IPS-NIHi7 (cell line): ENCODE results near the gene CCDC141.

Experiments
- DNase-seq: peaks from one replicate; pipeline ENCODE4 v3.0.0; 2012; ENCODE audit warnings: mixed read lengths; ENCODE audit errors: extremely low spot score

The CCDC141 gene

GRCh38 chr2:178913049-178913441 lies 136.9 kb downstream of the CCDC141 start:
- DNase-seq: no peak

- no peak for DNase-seq
Measured at GRCh38 chr2:178912416-178913048, 137.4 kb downstream of the CCDC141 start.

GRCh38 chr2:178911039-178911438 lies 138.9 kb downstream of the CCDC141 start:
- DNase-seq: no peak

GRCh38 chr2:178910005-178910404 lies 139.9 kb downstream of the CCDC141 start:
- DNase-seq: no peak

GRCh38 chr2:178909507-178909906 lies 140.4 kb downstream of the CCDC141 start:
- DNase-seq: no peak

- DNase-seq: no peak
Measured at GRCh38 chr2:178908810-178909209, 141.1 kb downstream of the CCDC141 start.

- no peak for DNase-seq
Measured at GRCh38 chr2:178905261-178905660, 144.7 kb downstream of the CCDC141 start.

- no peak for DNase-seq
Measured at GRCh38 chr2:178899656-178900055, 150.3 kb downstream of the CCDC141 start.

GRCh38 chr2:178895872-178896271 lies 154.1 kb downstream of the CCDC141 start:
- no peak for DNase-seq

- DNase-seq: no peak
Measured at GRCh38 chr2:178895171-178895570, 154.8 kb downstream of the CCDC141 start.

- DNase-seq: no peak
Measured at GRCh38 chr2:178892751-178893625, 156.9 kb downstream of the CCDC141 start.

GRCh38 chr2:178891959-178892485 lies 157.9 kb downstream of the CCDC141 start:
- DNase-seq: no peak

GRCh38 chr2:178891265-178891958 lies 158.5 kb downstream of the CCDC141 start:
- peak; percentile 71 for DNase-seq

- no peak for DNase-seq
Measured at GRCh38 chr2:178886006-178886405, 163.9 kb downstream of the CCDC141 start.

GRCh38 chr2:178884440-178884839 lies 165.5 kb downstream of the CCDC141 start:
- DNase-seq: no peak

- no peak for DNase-seq
Measured at GRCh38 chr2:178882666-178883440, 167.1 kb downstream of the CCDC141 start.

- DNase-seq: no peak
Measured at GRCh38 chr2:178881075-178881474, 168.9 kb downstream of the CCDC141 start.

- no peak for DNase-seq
Measured at GRCh38 chr2:178880257-178880656, 169.7 kb downstream of the CCDC141 start.

- no peak for DNase-seq
Measured at GRCh38 chr2:178877874-178878273, 172.1 kb downstream of the CCDC141 start.

- no peak for DNase-seq
Measured at GRCh38 chr2:178874529-178875240, 175.3 kb downstream of the CCDC141 start.

- no peak for DNase-seq
Measured at GRCh38 chr2:178873912-178874311, 176.0 kb downstream of the CCDC141 start.
